Measurements from ENCODE around the gene OSBP2.

DNA sequence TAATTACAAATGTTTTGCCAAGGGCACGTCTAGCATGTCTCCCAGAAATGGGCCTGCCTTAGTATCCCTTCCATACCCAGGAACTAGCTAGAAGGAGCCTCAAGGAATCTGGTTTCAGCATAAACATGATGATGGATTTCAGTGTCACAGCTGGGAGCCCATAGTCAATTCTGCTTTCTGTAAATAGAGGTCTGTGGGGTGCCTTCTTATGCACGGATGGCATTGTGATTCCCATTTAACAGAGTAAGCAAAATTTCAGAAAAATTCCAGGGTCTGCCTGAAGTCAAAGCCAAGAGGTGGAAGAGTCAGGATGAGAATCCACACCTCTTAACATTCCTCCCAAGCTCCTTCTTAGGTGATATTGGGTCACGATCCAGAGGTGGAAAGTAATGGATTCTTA, 39.1 kb upstream of the OSBP2 start:
- TF ChIP-seq CTCF (IDR thresholded peaks at IDR 0.05) (no peak), EZH2 (IDR thresholded peaks at IDR 0.05) (no peak)

Data from neural progenitor cell (in vitro differentiated cells).